Ishikawa (cell line): ENCODE results near the gene PARK7.

Experiments used
- FOXM1 ChIP-seq: IDR thresholded peaks from 2 replicates; pipeline ENCODE4 v1.6.1; 2012; ENCODE audit warnings: low read depth, borderline replicate concordance
- TEAD4 ChIP-seq: IDR thresholded peaks from 2 replicates; pipeline ENCODE4 v1.6.1; 2012

DNA sequence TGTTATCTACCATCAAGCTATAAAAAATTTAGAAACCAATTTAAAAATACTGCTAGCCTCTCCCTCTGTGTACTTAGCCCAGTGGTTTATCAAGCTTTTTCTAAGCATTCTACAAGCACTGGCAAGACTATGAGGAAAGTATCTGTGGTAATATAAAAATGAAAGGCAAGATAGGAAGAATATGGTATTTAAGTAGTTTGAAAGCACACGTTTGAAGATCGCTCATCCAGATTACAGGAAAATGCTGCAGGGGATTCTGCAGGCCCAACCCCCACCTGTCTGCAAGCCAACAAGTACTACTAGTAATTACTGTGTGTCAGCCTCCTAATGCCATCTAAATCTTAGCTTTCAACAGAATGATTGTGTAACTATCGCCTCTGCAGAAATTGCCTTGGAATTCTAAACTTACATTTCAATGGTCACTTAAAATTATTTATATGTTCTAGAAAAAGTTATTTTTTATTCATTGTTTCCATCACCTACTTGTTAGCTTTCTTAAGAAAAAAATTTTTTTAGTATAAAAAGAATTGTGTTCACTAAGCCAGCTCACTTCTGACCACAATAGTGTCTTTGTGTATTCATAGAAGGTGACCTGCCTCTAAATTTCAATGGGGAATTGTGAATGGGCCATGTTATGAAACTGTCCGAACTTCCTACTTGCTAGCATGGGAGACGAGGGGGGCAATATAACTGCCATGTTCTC is 56.1 kb downstream of the PARK7 start:
- peak; percentile 73 for TF ChIP-seq TEAD4
- no peak for TF ChIP-seq FOXM1
